ENCODE results near the gene SDC4.

SDC4 gene

GRCh38 chr20:45372646-45373352 lies 24.6 kb upstream of the SDC4 start:
- DNase-seq (ENCODE audit: low read depth): no peak
- peak overlapping the region; percentile 40 for H3K4me3 ChIP-seq (ENCODE audit: low read depth, low read length)
- in situ Hi-C loops (cut with HindIII; ENCODE audit: low sequenced_read_pairs): no loop called here
- TF ChIP-seq, protein P1, sequence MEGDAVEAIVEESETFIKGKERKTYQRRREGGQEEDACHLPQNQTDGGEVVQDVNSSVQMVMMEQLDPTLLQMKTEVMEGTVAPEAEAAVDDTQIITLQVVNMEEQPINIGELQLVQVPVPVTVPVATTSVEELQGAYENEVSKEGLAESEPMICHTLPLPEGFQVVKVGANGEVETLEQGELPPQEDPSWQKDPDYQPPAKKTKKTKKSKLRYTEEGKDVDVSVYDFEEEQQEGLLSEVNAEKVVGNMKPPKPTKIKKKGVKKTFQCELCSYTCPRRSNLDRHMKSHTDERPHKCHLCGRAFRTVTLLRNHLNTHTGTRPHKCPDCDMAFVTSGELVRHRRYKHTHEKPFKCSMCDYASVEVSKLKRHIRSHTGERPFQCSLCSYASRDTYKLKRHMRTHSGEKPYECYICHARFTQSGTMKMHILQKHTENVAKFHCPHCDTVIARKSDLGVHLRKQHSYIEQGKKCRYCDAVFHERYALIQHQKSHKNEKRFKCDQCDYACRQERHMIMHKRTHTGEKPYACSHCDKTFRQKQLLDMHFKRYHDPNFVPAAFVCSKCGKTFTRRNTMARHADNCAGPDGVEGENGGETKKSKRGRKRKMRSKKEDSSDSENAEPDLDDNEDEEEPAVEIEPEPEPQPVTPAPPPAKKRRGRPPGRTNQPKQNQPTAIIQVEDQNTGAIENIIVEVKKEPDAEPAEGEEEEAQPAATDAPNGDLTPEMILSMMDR (IDR thresholded peaks at IDR 0.05; ENCODE audit: low read depth, low read length, missing control alignments): no peak

GRCh38 chr20:45372241-45372640 lies 24.0 kb upstream of the SDC4 start:
- DNase-seq (ENCODE audit: low read depth): no peak
- TF ChIP-seq, protein P1 (IDR thresholded peaks at IDR 0.05; ENCODE audit: low read depth, low read length, missing control alignments): no peak
- in situ Hi-C loops (cut with HindIII; ENCODE audit: low sequenced_read_pairs): no loop called here
- no peak overlapping the region for H3K4me3 ChIP-seq (ENCODE audit: low read depth, low read length)

DNA sequence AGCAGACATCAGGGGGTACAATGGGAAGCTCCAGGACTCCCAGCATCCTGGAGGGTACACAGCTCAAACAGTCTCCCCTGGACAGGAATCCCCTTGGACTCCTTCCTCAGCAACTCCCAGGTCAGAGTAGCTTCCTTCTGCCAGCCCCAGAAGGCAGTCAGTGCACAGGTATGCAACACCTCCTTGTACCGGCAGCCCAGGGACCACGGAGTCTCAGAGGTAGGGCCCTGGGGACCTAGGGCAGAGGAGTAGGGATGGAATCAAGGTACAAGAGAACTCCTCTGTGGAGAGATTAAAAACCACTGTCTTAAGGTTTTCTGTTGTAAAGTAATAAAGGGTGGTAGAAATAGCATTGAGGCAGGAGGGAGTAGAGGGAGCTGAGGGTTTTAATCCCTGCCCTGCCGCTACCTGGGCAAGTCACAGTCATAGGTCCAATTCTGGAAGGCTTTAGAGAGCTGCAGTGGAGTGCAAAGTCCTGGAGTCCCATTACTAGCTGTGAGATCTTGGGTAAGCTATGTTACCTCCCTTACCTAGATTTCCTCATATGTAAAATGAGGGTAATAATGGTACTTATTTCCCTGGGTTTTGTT lies 22.4 kb upstream of the SDC4 start:
- no peak overlapping the region for H3K4me3 ChIP-seq (ENCODE audit: low read depth, low read length)
- DNase-seq (ENCODE audit: low read depth): no peak
- in situ Hi-C loops (cut with HindIII; ENCODE audit: low sequenced_read_pairs): no loop called here
- TF ChIP-seq, protein P1 (IDR thresholded peaks at IDR 0.05; ENCODE audit: low read depth, low read length, missing control alignments): no peak

DNA sequence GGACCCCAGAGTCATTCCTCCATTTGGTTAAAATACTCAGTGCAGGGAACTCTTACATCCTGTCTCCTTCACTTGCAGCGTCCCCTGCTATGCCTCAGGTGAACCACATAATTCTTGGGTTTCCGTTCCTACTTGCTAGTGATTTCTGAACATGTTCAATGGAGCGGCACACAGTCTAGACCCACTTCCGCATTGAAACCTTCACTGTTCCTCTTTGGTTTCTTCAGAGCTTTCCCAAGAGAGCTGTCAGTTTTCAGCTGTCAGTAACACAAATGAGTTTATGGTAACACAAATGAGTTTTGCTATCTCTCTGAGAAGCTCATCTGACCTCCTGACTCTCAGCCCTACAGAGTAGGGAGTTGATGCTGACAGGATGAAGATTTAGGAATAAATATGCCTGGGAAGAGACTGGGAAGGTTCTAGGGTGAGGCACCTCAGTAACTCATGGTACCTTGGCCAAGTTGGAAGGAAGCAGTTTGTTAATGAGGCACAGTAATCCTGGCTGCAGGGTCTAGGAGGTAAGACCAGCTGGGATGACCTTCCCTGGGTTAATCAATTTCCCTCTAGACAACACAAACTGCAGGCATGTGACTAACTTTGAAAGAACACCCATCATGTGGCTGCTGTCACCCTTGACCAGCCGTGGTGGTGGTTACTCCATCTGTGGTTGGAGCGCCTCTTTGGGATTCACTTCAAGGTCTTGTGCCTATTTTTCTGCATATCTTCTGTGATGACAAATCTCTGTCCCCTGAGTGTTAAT lies 20.2 kb upstream of the SDC4 start:
- in situ Hi-C loops (cut with HindIII; ENCODE audit: low sequenced_read_pairs): no loop called here
- TF ChIP-seq, protein P1 (IDR thresholded peaks at IDR 0.05; ENCODE audit: low read depth, low read length, missing control alignments): no peak
- no peak for DNase-seq (ENCODE audit: low read depth)
- H3K4me3 ChIP-seq (ENCODE audit: low read depth, low read length): no peak overlapping the region

GRCh38 chr20:45367126-45367525 lies 18.9 kb upstream of the SDC4 start:
- H3K4me3 ChIP-seq (ENCODE audit: low read depth, low read length): no peak overlapping the region
- TF ChIP-seq, protein P1 (IDR thresholded peaks at IDR 0.05; ENCODE audit: low read depth, low read length, missing control alignments): no peak
- no peak for DNase-seq (ENCODE audit: low read depth)
- in situ Hi-C loops (cut with HindIII; ENCODE audit: low sequenced_read_pairs): no loop called here

GRCh38 chr20:45366631-45367030 lies 18.4 kb upstream of the SDC4 start:
- H3K4me3 ChIP-seq (ENCODE audit: low read depth, low read length): no peak overlapping the region
- in situ Hi-C loops (cut with HindIII; ENCODE audit: low sequenced_read_pairs): no loop called here
- DNase-seq (ENCODE audit: low read depth): no peak
- TF ChIP-seq, protein P1 (IDR thresholded peaks at IDR 0.05; ENCODE audit: low read depth, low read length, missing control alignments): no peak

Data from astrocyte of the cerebellum (primary cell).